GM23338 (cell line): ENCODE measurements around the gene TENM3. TPM values are rescaled to one million over a fixed set of nuclear protein-coding genes. Genes with fewer than 3 reads are reported as not detected.

Source experiments
- ATAC-seq: fragments of 200-7000 bp; cut with Tn5 transposase; 3 replicates; pipeline ENCODE4 v1.9.1; 2020
- DNase-seq: peaks from one replicate; pipeline ENCODE4 v3.0.0-alpha.2; 2015; ENCODE audit warnings: low spot score
- H2AFZ ChIP-seq: fragments of 200-600 bp; sonication (generic); 2 replicates; pipeline ENCODE4 v1.8.0; 2016; ENCODE audit warnings: antibody characterized with exemption, mild to moderate bottlenecking, moderate library complexity
- H3F3A ChIP-seq: fragments of 200-600 bp; sonication (generic); replicated peaks from 2 replicates; pipeline ENCODE4 v1.8.0; 2017; ENCODE audit warnings: antibody characterized with exemption, mixed run types, low read depth
- H3K27ac ChIP-seq: fragments of 200-600 bp; sonication (generic); 2 replicates; pipeline ENCODE4 v1.6.1; 2016; ENCODE audit warnings: low read depth
- H3K27me3 ChIP-seq: fragments of 200-600 bp; sonication (generic); 2 replicates; pipeline ENCODE4 v1.8.0; 2016; ENCODE audit warnings: mild to moderate bottlenecking, mixed run types, moderate library complexity; ENCODE audit not compliant: insufficient read depth
- H3K36me3 ChIP-seq: fragments of 200-600 bp; sonication (generic); 2 replicates; pipeline ENCODE4 v1.8.0; 2016; ENCODE audit warnings: mild to moderate bottlenecking; ENCODE audit not compliant: insufficient read depth
- H3K4me1 ChIP-seq: fragments of 200-600 bp; sonication (generic); 2 replicates; pipeline ENCODE4 v1.8.0; 2016; ENCODE audit warnings: mild to moderate bottlenecking, moderate library complexity; ENCODE audit not compliant: insufficient read depth
- H3K4me2 ChIP-seq: fragments of 200-600 bp; sonication (generic); 2 replicates; pipeline ENCODE4 v1.7.1; 2017; ENCODE audit warnings: mixed run types
- H3K4me3 ChIP-seq: fragments of 200-600 bp; sonication (generic); 2 replicates; pipeline ENCODE4 v1.6.1; 2016; ENCODE audit warnings: mixed run types
- H3K79me2 ChIP-seq: fragments of 200-600 bp; sonication (generic); replicated peaks from 2 replicates; pipeline ENCODE4 v1.8.0; 2017; ENCODE audit warnings: mild to moderate bottlenecking; ENCODE audit not compliant: insufficient read depth
- H3K9me2 ChIP-seq: fragments of 200-600 bp; sonication (generic); 2 replicates; pipeline ENCODE4 v1.8.0; 2017; ENCODE audit not compliant: insufficient read depth
- H4K20me1 ChIP-seq: fragments of 200-600 bp; sonication (generic); replicated peaks from 2 replicates; pipeline ENCODE4 v1.8.0; 2017; ENCODE audit warnings: mild to moderate bottlenecking; ENCODE audit not compliant: insufficient read depth
- H3K27ac Mint-ChIP-seq: 2 replicates; pipeline ENCODE4 v1.8.0; 2020; ENCODE audit warnings: inconsistent platforms, mild to moderate bottlenecking, moderate library complexity, mixed read lengths
- H3K27me3 Mint-ChIP-seq: 3 replicates; pipeline ENCODE4 v1.8.0; 2022; ENCODE audit warnings: low read depth, mild to moderate bottlenecking, moderate library complexity, mixed read lengths, inconsistent platforms; ENCODE audit not compliant: insufficient read depth, poor library complexity
- H3K36me3 Mint-ChIP-seq: 3 replicates; pipeline ENCODE4 v1.8.0; 2021; ENCODE audit warnings: low read depth, mild to moderate bottlenecking, inconsistent platforms, moderate library complexity, mixed read lengths
- H3K4me1 Mint-ChIP-seq: 3 replicates; pipeline ENCODE4 v1.8.0; 2020; ENCODE audit warnings: mild to moderate bottlenecking, inconsistent platforms, mixed read lengths
- H3K4me3 Mint-ChIP-seq: 3 replicates; pipeline ENCODE4 v1.8.0; 2021; ENCODE audit warnings: moderate library complexity, mild to moderate bottlenecking, inconsistent platforms, mixed read lengths
- H3K9me3 Mint-ChIP-seq: 3 replicates; pipeline ENCODE4 v1.8.0; 2020; ENCODE audit warnings: moderate library complexity, mild to moderate bottlenecking, inconsistent platforms, mixed read lengths
- CREB1 ChIP-seq: fragments of 250-450 bp; sonication (Bioruptor Pico); IDR thresholded peaks from 2 replicates; pipeline ENCODE4 v1.5.0; 2020; ENCODE audit warnings: low read depth, mild to moderate bottlenecking, moderate library complexity
- CTCF ChIP-seq, 2 experiments: fragments of 200-600 bp in 1 of 2; sonication (generic) in 1 of 2; conservative IDR thresholded peaks; 2 replicates each; pipeline versions ENCODE4 v1.5.1 to v1.6.1; 2016 to 2017; ENCODE audit warnings: antibody characterized with exemption in 2 of 2, low read depth in 2 of 2, mild to moderate bottlenecking in 2 of 2, moderate library complexity in 1 of 2
- ETS1 ChIP-seq: IDR thresholded peaks from 2 replicates; pipeline ENCODE4 v1.6.1; 2016; ENCODE audit warnings: antibody characterized with exemption
- EZH2 ChIP-seq: fragments of 200-600 bp; sonication (generic); IDR thresholded peaks from one replicate; pipeline ENCODE4 v1.8.0; 2017; ENCODE audit warnings: antibody characterized with exemption, mild to moderate bottlenecking, low read depth; ENCODE audit not compliant: unreplicated experiment
- EZH2phosphoT487 ChIP-seq: fragments of 200-600 bp; sonication (generic); IDR thresholded peaks from one replicate; pipeline ENCODE4 v1.8.1; 2018; ENCODE audit warnings: antibody characterized with exemption; ENCODE audit not compliant: unreplicated experiment
- JUNB ChIP-seq: IDR thresholded peaks from one replicate; pipeline ENCODE4 v1.6.1; 2016; ENCODE audit warnings: antibody characterized with exemption; ENCODE audit not compliant: unreplicated experiment
- NANOG ChIP-seq: IDR thresholded peaks from 2 replicates; pipeline ENCODE4 v1.6.1; 2016; ENCODE audit warnings: antibody characterized with exemption, borderline replicate concordance
- POLR2AphosphoS5 ChIP-seq: IDR thresholded peaks from 2 replicates; pipeline ENCODE4 v1.6.1; 2016; ENCODE audit warnings: antibody characterized with exemption, low read depth
- REST ChIP-seq: IDR thresholded peaks from one replicate; pipeline ENCODE4 v1.6.1; 2018; ENCODE audit warnings: antibody characterized with exemption; ENCODE audit not compliant: unreplicated experiment
- STAT1 ChIP-seq: IDR thresholded peaks from one replicate; pipeline ENCODE4 v1.6.1; 2016; ENCODE audit warnings: antibody characterized with exemption; ENCODE audit not compliant: unreplicated experiment
- ZNF114 ChIP-seq: fragments of 250-450 bp; sonication (Bioruptor Pico); IDR thresholded peaks from 2 replicates; pipeline ENCODE4 v1.5.0; 2020; ENCODE audit warnings: mild to moderate bottlenecking, moderate library complexity
- ZNF331 ChIP-seq: fragments of 250-450 bp; sonication (Bioruptor Pico); IDR thresholded peaks from 2 replicates; pipeline ENCODE4 v1.5.0; 2020; ENCODE audit warnings: low read depth, mild to moderate bottlenecking, moderate library complexity
- ZNF462 ChIP-seq: fragments of 250-450 bp; sonication (Bioruptor Pico); IDR thresholded peaks from 2 replicates; pipeline ENCODE4 v1.5.0; 2020; ENCODE audit warnings: mild to moderate bottlenecking, moderate library complexity
- polyA plus RNA-seq: library from polyadenylated mRNA; unstranded; fragments of >200 nt; fragmentation: Nextera tagmentation; extraction: Ambion mirVana; gene quantifications from 2 replicates; pipeline ENCODE4 v1.2.1, GENCODE V29; 2016
- total RNA-seq: library from RNA; depleted of rRNA; stranded (reverse); fragments of >200 nt; shearing (Covaris generic); gene quantifications from 2 replicates; pipeline ENCODE4 v1.2.3, GENCODE V29; 2014

The TENM3 gene
- total and polyA plus RNA-seq, 2 experiments from 2014 or later: 22.2 to 128 TPM

GRCh38 chr4:182616476-182616875, 373.3 kb downstream of the TENM3 start:
- Histone ChIP-seq H3K27me3 (no peaks in the 10 kb centered on the region), H3K27ac (no peak overlapping the region), H3K9me2 (no peaks in the 10 kb centered on the region), H3K79me2 (no peaks in the 10 kb centered on the region), H3K4me2 (no peak overlapping the region), H3K36me3 (no peaks in the 10 kb centered on the region), H3K4me1 (0 out of 2 replicates have a peak, but pooled peaks cover 6% of the 10 kb centered on the region), H3F3A (no peaks in the 10 kb centered on the region), H2AFZ (no peak overlapping the region), H3K4me3 (no peak overlapping the region), H4K20me1 (no peaks in the 10 kb centered on the region; the same call in 1 of the 2 replicates)
- ATAC-seq (no peak), DNase-seq (no peak)
- peaks cover 20% of the 10 kb centered on the region for H3K4me1 Mint-ChIP-seq
- H3K4me3 Mint-ChIP-seq: no peak overlapping the region
- no peaks in the 10 kb centered on the region for H3K9me3 Mint-ChIP-seq
- TF ChIP-seq CREB1 (CRISPR knock-in tag) (no peak), ZNF462 (CRISPR knock-in tag) (no peak), STAT1 (no peak), EZH2 (no peak), ZNF331 (CRISPR knock-in tag) (no peak), REST (no peak), ETS1 (no peak), JUNB (no peak), EZH2phosphoT487 (no peak), NANOG (no peak), POLR2AphosphoS5 (no peak), ZNF114 (CRISPR knock-in tag) (no peak), CTCF (conservative IDR thresholded peaks at IDR 0.05; ENCODE audit: low read depth in 2 of 2) (no peak)
- H3K27me3 Mint-ChIP-seq: peaks cover 1% of the 10 kb centered on the region
- H3K36me3 Mint-ChIP-seq: no peaks in the 10 kb centered on the region; the same call in 2 of the 3 replicates
- no peak overlapping the region for H3K27ac Mint-ChIP-seq
